Nucleus accumbens (tissue), 56 donors: ENCODE data around the gene GPR50.

Source experiments
- DNase-seq, 56 donors: peaks; one replicate each; lab custom pipeline; 2025; lab: John Stamatoyannopoulos, UW

The GPR50 gene

GRCh38 chrX:151176231-151176750 lies at the start of gene GPR50:
Gene GPR50 (plus strand): TSS chrX:151176584. CDS start chrX:151176722, 138 bp downstream.
- DNase-seq, result no peak

- no peak for DNase-seq
Observed at GRCh38 chrX:151132531-151132930, 43.9 kb upstream of the GPR50 start.

- DNase-seq, result peak in 17 of 56 donors; percentile 0 to 38 (median 1)
Observed at GRCh38 chrX:151151665-151152267, 24.6 kb upstream of the GPR50 start.

- peak in 15 of 56 donors; percentile 0 to 43 (median 5) for DNase-seq
Observed at GRCh38 chrX:151153086-151153485, 23.3 kb upstream of the GPR50 start.

- DNase-seq, result peak in 10 of 56 donors; percentile 0 to 42 (median 26)
Observed at GRCh38 chrX:151153667-151154066, 22.7 kb upstream of the GPR50 start.

GRCh38 chrX:151155234-151155633 lies 21.1 kb upstream of the GPR50 start:
- DNase-seq, result no peak

GRCh38 chrX:151161690-151162089 lies 14.7 kb upstream of the GPR50 start:
- DNase-seq, result no peak

GRCh38 chrX:151167791-151168345 lies 8.5 kb upstream of the GPR50 start:
- DNase-seq, result no peak

- no peak for DNase-seq
Observed at GRCh38 chrX:151169783-151170182, 6.6 kb upstream of the GPR50 start.

- DNase-seq, result no peak
Observed at GRCh38 chrX:151174581-151175282, 1.7 kb upstream of the GPR50 start.

- no peak for DNase-seq
Observed at GRCh38 chrX:151175283-151176062, 911 bp upstream of the GPR50 start.

- no peak for DNase-seq
Observed at GRCh38 chrX:151177141-151178027, 1.0 kb downstream of the GPR50 start.

- DNase-seq, result no peak
Observed at GRCh38 chrX:151178746-151179145, 2.4 kb downstream of the GPR50 start.

- no peak for DNase-seq
Observed at GRCh38 chrX:151180400-151180799, 4.0 kb downstream of the GPR50 start.

- no peak for DNase-seq
Observed at GRCh38 chrX:151181088-151181487, 4.7 kb downstream of the GPR50 start.

- no peak for DNase-seq
Observed at GRCh38 chrX:151183233-151183753, 6.9 kb downstream of the GPR50 start.

GRCh38 chrX:151183912-151184565 lies 7.7 kb downstream of the GPR50 start:
- DNase-seq, result no peak

- DNase-seq, result no peak
Observed at GRCh38 chrX:151184705-151185104, 8.3 kb downstream of the GPR50 start.

- DNase-seq, result no peak
Observed at GRCh38 chrX:151206871-151207270, 30.5 kb downstream of the GPR50 start.
